HEK293T (cell line): ENCODE data around the gene CRHR2.

ENCODE experiments used
- ARNT ChIP-seq: fragments of 450-650 bp; IDR thresholded peaks from 2 replicates; pipeline ENCODE4 v1.6.1; 2017; ENCODE audit warnings: mild to moderate bottlenecking
- BHLHE40 ChIP-seq: fragments of 450-650 bp; IDR thresholded peaks from 2 replicates; pipeline ENCODE4 v1.6.1; 2016; ENCODE audit warnings: mild to moderate bottlenecking, moderate library complexity, borderline replicate concordance
- CTBP1 ChIP-seq: fragments of 450-650 bp; IDR thresholded peaks from 2 replicates; pipeline ENCODE4 v1.6.1; 2016; ENCODE audit warnings: borderline replicate concordance
- ELF4 ChIP-seq: fragments of 450-650 bp; IDR thresholded peaks from 2 replicates; pipeline ENCODE4 v1.6.1; 2017; ENCODE audit warnings: antibody characterized with exemption
- FOXA1 ChIP-seq: fragments of 450-650 bp; IDR thresholded peaks from 2 replicates; pipeline ENCODE4 v1.6.1; 2016; ENCODE audit warnings: mild to moderate bottlenecking
- FOXK2 ChIP-seq: fragments of 450-650 bp; IDR thresholded peaks from 2 replicates; pipeline ENCODE4 v1.6.1; 2016; ENCODE audit warnings: mild to moderate bottlenecking
- FOXM1 ChIP-seq: fragments of 450-650 bp; IDR thresholded peaks from 2 replicates; pipeline ENCODE4 v1.6.1; 2017; ENCODE audit warnings: mild to moderate bottlenecking, borderline replicate concordance
- HDGF ChIP-seq: fragments of 450-650 bp; IDR thresholded peaks from 2 replicates; pipeline ENCODE4 v1.6.1; 2017; ENCODE audit warnings: antibody characterized with exemption, borderline replicate concordance
- NFRKB ChIP-seq: fragments of 450-650 bp; IDR thresholded peaks from 2 replicates; pipeline ENCODE4 v1.6.1; 2016; ENCODE audit warnings: mild to moderate bottlenecking, moderate library complexity
- SP1 ChIP-seq: fragments of 450-650 bp; IDR thresholded peaks from 2 replicates; pipeline ENCODE4 v1.6.1; 2017
- TARDBP ChIP-seq: fragments of 450-650 bp; IDR thresholded peaks from 2 replicates; pipeline ENCODE4 v1.6.1; 2016
- ZNF384 ChIP-seq: fragments of 450-650 bp; IDR thresholded peaks from 2 replicates; pipeline ENCODE4 v1.6.1; 2016

- TF ChIP-seq FOXM1 (no peak), FOXK2 (no peak), ZNF384 (no peak), ARNT (no peak), FOXA1 (no peak), NFRKB (no peak), TARDBP (no peak), CTBP1 (no peak), HDGF (no peak), BHLHE40 (no peak), ELF4 (no peak), SP1 (no peak)
Measured at GRCh38 chr7:30727061-30727945, 45.0 kb upstream of the CRHR2 start.
